Measurements from ENCODE around the gene TBC1D2B. TPM values are rescaled to one million over a fixed set of nuclear protein-coding genes. Genes with fewer than 3 reads are reported as not detected.

Gene TBC1D2B
- total RNA-seq, 1 experiment from 2014 or later, result 17.6 TPM

DNA sequence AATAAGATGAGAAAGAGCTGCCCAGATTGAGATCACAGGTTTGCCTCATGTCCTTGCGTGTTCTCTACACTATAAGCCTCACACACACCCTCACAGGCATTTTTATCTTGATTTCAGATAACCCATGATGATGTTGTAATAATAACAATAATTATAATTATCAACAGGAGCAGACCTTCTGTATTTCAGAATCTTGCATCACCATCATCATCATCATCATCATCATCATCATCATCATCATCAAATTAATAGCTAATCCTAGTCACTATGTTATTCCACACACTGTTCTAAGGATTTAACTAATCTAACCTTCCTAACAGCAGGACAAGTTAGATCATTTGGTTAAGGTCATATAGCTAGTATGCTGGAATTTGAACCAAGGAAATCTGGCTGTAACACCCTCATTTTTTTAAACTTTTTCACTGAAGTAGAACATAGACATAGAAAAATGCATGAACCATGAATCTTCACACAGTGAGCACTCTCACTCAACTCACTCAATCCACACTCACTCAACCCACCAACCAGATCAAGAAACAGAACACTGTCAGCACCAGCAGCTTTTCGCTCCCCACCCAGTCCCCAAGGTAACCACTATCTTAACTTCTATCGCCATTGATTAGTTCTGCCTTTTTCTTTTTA, 13.0 kb upstream of the TBC1D2B start:
- Histone ChIP-seq H2AFZ (ENCODE audit: low read length) (no peak overlapping the region), H3T11ph (ENCODE audit: low read length) (no peak overlapping the region), H3K79me2 (ENCODE audit: insufficient read depth, low read length) (no peaks in the 10 kb centered on the region), H3K4me1 (ENCODE audit: insufficient read depth, low read length) (no peaks in the 10 kb centered on the region), H2BK5ac (ENCODE audit: insufficient read length, low read length) (no peak overlapping the region), H3K4me2 (ENCODE audit: insufficient read depth, insufficient read length, low read length) (no peak overlapping the region), H2AK5ac (ENCODE audit: insufficient read length, low read length) (no peak overlapping the region), H4K91ac (ENCODE audit: insufficient read length, low read depth, low read length) (no peak overlapping the region), H3K56ac (ENCODE audit: insufficient read length, low read depth, low read length) (no peak overlapping the region), H4K8ac (replicated peaks; ENCODE audit: insufficient read length, low read depth, low read length) (no peak overlapping the region), H3K79me1 (ENCODE audit: insufficient read depth, low read depth, low read length, poor library complexity, severe bottlenecking) (no peaks in the 10 kb centered on the region), H3K23ac (ENCODE audit: insufficient read length, low read depth, low read length) (no peak overlapping the region), H3K18ac (ENCODE audit: insufficient read length, low read depth, low read length) (no peak overlapping the region), H2BK20ac (ENCODE audit: low read depth, low read length, poor library complexity, severe bottlenecking) (no peak overlapping the region), H3K9me3 (ENCODE audit: control insufficient read depth, low read depth, low read length) (no peaks in the 10 kb centered on the region), H2BK15ac (ENCODE audit: low read depth, low read length) (no peak overlapping the region), H3K14ac (ENCODE audit: insufficient read depth, low read length) (no peak overlapping the region), H4K5ac (ENCODE audit: insufficient read length, low read depth, low read length) (no peak overlapping the region), H3K9ac (ENCODE audit: extremely low read depth, insufficient read length, low read length) (no peak overlapping the region), H4K20me1 (ENCODE audit: control insufficient read depth, insufficient read depth, insufficient read length) (no peaks in the 10 kb centered on the region), H3K4ac (ENCODE audit: low read depth, low read length) (no peak overlapping the region), H2BK12ac (ENCODE audit: insufficient read length, low read depth, low read length) (no peak overlapping the region), H3K27me3 (ENCODE audit: insufficient read depth, low read length) (no peaks in the 10 kb centered on the region; the same call in 1 of the 2 replicates), H2BK120ac (ENCODE audit: low read depth, low read length, poor library complexity, severe bottlenecking) (no peak overlapping the region), H3K23me2 (ENCODE audit: insufficient read length, low read depth, low read length, poor library complexity, severe bottlenecking) (no peaks in the 10 kb centered on the region), H3K27ac (ENCODE audit: insufficient read length, low read depth, low read length) (no peak overlapping the region)
- DNase-seq, result no peak
- Mint-ChIP-seq H3K9me3 (peaks cover 0 to 3% of the 10 kb centered on the region in 2 experiments; a peak in 1 of 5 replicates), H3K27ac (peak overlapping the region in 1 of 3 experiments; percentile 18; a peak in 1 of 7 replicates), H3K36me3 (ENCODE audit: insufficient read depth in 1 of 3, low read depth in 3 of 3) (no peaks in the 10 kb centered on the region), H3K27me3 (ENCODE audit: low read depth) (peaks cover 49% of the 10 kb centered on the region), H3K4me3 (no peak overlapping the region), H3K4me1 (peaks cover 9 to 11% of the 10 kb centered on the region in 2 experiments)
- TF ChIP-seq, protein P1, sequence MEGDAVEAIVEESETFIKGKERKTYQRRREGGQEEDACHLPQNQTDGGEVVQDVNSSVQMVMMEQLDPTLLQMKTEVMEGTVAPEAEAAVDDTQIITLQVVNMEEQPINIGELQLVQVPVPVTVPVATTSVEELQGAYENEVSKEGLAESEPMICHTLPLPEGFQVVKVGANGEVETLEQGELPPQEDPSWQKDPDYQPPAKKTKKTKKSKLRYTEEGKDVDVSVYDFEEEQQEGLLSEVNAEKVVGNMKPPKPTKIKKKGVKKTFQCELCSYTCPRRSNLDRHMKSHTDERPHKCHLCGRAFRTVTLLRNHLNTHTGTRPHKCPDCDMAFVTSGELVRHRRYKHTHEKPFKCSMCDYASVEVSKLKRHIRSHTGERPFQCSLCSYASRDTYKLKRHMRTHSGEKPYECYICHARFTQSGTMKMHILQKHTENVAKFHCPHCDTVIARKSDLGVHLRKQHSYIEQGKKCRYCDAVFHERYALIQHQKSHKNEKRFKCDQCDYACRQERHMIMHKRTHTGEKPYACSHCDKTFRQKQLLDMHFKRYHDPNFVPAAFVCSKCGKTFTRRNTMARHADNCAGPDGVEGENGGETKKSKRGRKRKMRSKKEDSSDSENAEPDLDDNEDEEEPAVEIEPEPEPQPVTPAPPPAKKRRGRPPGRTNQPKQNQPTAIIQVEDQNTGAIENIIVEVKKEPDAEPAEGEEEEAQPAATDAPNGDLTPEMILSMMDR (conservative IDR thresholded peaks at IDR 0.05), result no peak
- no CpG with 5 or more reads among the region's 3 CpGs for WGBS (ENCODE audit: extremely low coverage, insufficient read length, low lambda C conversion rate)

Data from H9 (cell line).